HG03175 (cell line): Measurements from ENCODE around the gene SLC51A.
"Not testable (repeated sequence)": the region's sequence is repeated elsewhere in the genome, so short reads cannot be mapped to it uniquely, and the experiment has no call there.

ENCODE experiments used
- ATAC-seq: cut with Tn5 transposase; IDR thresholded peaks from one replicate; pipeline ENCODE4 v1.9.1; 2021; ENCODE audit warnings: mild to moderate bottlenecking, moderate library complexity; ENCODE audit not compliant: unreplicated experiment

SLC51A gene

DNA sequence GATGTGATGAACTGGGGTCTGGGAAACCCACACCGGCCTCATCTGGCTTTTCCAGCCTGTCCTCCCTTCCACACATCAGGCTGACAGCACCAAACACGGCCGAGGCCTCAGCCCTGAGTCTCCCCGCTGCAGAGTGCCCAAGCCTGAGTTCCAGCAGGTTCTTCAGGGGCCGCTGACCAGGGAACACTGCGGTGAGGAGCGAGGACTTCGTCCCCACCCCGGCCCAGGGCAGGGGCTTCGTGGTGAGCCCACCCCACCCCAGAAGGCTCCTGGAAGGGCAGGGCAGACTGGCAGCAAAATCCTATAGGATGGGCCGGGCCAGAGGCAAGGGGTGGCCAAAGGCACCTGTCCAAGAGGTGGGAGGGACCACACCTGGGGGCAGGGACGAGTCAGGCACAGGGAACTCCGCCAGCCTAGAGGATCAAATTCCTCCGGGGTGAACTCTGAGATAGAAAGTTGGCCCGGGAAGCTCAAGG is at the start of gene SLC51A:
Gene SLC51A, plus strand, starts transcription at position 446 of the 476 bp plus-strand sequence. CDS start 179 bp downstream, outside the sequence.
- no peak for ATAC-seq

DNA sequence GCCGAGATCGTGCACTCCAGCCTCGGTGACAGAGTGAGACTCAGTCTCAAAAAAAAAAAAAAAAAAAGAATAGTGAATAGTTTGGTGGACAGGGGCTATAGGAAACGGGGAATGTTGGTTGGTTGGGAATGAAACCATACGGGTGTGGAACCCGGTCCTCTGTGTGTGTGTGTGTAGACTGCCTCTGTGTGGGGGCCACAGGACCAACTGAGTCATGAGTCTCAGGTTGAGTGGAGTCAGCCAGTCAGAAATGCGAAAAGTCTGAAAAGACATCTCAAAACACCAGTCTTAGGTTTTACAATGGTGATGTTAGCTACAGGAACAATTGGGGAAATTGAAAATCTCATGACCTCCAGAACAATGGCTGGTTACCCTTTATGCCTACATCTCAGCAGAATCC is 49.6 kb upstream of the SLC51A start:
- no peak for ATAC-seq

- no peak for ATAC-seq
Observed at GRCh38 chr3:196168808-196169391, 47.4 kb upstream of the SLC51A start.

DNA sequence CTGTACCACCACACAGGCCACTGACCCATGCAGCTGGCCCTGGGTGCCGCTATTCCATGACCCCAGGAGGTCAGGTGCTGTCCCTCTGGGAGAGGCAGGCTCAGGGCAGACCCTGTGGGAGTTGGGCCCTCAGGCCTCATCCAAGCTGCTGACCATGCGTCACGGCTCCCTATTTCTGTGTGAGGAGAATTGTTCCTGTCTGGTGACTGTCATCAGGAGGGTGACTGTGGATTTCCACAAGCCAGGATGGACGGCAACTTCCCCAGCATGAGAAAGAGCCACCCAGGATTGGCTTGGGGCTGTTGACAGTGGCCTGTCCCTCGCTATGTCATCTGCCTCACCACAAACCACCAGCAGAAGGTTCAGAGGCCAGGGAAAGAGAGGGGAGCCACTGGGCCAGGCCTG is 46.5 kb upstream of the SLC51A start:
- no peak for ATAC-seq

DNA sequence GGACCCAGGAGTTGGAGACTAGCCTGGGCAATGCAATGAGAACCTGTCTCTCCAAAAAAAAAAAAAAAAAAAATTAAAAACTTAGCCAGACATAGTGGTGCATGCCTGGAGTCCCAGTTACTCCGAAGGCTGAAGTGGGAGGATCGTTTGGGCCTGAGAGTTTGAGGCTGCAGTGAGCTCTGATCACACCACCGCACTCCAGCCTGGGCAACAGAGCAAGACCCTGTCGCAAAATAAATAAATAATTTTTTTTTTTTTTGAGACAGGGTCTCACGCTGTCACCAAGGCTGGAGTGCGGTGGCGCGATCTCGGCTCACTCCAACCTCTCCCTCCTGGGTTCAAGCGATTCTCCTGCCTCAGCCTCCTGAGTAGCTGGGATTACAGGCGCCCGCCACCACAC is 46.0 kb upstream of the SLC51A start:
- not testable (repeated sequence) for ATAC-seq

DNA sequence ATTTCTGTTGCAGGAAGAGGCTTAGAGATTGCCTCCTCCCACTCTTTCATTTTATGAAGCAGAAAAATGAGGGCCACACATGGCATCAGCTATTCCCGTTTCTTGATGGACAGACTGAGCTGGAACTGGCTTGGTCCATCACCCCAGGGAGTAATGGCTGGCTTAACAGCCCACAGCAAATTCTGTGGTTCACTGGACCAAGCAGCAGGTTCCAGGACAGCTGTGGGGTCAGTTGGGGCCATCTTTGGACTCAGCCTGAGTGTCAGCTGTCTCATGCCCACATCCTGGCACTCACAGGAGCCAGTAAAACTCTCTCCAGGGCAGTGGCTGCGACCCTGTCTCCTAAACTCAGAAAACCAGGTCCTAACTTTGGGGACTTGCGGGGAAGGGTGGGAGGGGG is 41.7 kb upstream of the SLC51A start:
- no peak for ATAC-seq

DNA sequence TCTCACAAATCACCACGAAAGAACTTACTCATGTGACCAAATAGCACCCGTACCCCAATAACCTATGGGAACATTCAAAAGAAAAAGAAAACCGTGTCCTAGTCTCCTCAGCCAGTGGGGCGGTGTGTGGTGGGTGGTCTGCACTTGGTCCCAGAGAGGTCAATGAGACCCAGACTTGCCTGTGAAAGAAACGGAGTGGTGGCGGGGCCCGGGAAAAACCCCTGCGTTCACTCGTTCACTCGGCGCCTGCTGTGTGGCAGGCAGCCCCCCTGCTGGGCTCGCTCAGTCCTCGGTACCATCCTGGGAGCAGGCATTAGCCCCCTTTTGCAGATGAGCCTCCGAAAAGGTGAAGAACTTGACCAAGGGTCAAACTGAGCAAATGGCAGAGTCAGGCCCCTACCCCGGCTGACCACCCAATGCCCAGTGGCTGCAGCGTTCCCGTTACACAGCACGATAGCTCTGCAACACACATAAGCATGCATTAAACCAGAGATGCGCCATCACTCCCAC is 41.2 kb upstream of the SLC51A start:
- no peak for ATAC-seq

DNA sequence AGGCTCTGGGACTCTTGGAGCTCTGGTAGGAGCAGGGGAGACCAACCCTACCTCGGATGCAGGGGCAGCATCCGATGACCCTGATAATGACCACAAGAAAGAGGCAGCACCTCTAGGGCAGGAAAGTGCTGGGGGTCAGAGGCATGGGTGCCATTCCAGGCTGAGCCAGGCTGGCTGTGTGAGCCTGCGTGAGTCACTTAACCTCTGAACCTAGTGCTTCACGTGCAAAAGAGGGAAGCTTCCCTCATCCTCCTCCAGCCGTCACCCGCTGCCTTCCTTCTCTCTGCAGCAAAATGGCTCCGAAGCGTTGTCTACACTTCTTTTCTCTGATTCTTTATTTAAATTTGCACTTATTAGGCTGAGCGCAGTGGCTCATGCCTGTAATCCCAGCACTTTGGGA is 40.6 kb upstream of the SLC51A start:
- no peak for ATAC-seq

DNA sequence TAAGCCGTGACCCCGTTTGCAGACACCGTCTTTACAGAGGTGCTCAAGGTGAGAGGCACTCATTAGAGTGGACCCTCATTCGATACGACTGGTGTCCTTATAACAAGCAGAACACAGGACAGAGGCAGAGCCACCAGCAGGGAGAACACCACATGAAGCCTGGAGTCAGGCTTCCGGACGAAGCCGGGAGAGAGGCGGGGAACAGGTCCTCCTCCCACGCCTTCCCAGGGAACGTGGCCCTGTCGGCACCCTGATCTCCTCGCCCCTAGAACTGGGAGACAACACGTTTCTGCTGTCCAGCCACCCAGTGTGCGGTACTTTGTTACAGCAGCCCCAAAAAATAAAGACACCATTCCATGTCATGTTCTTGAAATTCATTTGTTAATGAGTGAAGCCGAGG is 38.8 kb upstream of the SLC51A start:
- ATAC-seq = no peak

GRCh38 chr3:196177967-196178366 is 38.4 kb upstream of the SLC51A start:
- no peak for ATAC-seq

DNA sequence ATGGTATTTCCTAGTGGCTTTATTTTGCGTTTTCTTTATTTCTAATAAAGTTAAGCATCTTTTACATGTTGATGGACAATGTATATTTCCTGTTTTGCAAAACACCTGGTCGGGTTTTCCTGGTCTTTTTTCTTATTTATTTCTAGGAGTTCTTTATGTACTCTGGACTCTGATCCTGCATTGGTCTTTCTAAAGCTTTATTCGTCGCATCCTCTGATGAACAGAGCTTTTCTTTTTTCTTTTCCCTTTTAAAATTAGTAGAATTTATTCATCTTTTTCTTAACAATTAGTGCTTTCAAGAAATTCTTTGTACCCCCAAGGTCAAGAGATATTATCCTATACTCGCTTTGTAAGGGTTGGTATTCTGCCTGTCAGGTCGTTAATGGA is 37.3 kb upstream of the SLC51A start:
- ATAC-seq = no peak

DNA sequence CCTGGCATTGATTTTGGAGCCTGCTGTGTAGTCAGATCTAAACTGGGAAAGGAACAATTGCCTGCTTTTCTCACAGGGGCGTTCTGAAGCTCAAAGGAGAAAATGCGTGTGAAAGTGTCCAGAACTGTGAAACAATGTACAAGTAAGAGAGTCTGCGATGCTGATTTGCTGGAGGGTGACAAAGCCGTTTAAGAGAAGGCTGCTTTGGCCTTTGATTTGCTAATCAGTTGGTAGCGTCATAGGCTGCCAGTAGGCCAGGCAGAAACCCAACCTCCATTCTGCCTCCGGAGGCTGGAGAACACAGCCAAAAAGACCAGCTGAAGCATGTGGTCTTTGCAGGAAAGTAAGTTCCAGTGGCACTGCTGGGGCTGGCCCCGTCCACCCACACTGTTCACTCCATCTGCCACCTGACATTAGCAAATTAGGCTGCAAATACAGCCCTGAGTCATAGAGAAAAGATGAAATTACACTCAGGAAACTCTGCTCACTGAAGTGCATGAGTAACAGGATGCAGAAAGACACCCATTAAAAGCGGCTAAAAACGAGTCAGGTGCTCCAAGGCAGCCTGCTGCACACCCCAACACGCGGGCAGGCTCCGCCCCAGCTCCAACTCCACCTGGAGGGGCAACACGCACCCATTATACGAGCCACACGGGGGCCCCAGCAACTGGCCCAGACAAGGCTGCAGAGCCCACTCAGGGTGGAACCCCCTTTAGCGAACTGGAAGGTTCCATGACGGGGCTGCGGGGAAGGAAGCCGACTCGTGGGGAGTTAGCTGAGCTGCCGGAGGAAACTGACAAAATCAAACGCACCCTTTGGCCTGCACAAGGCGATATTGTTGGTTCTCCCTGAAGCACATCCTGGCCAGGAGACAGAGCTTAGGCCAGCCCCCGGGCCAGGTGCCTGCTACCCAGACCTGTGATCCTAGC is 36.7 kb upstream of the SLC51A start:
- peak; percentile 70 for ATAC-seq

GRCh38 chr3:196180346-196180745 is 36.0 kb upstream of the SLC51A start:
- ATAC-seq = no peak

DNA sequence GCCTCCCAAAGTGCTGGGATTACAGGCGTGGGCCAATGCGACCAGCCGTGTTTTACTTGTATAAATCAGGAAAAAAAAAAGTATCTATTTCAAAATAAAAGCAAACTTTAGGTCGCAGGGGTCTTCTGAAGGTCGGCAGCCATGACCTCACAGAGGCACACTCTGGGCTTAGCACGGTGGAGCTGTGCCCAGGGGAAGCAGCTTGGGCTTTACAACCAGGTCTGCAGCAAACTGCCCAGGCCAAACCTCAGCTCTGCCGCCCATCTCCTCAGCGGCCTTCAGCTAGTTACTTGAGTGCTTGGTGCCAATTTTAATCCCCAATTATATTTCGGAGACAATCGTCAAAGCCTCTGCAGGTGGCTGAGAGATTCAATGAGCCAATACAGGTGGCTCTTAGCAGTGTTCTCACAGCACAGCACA is 35.2 kb upstream of the SLC51A start:
- ATAC-seq = no peak

GRCh38 chr3:196184169-196184432 is 32.2 kb upstream of the SLC51A start:
- ATAC-seq = not testable (repeated sequence)

GRCh38 chr3:196184881-196185280 is 31.5 kb upstream of the SLC51A start:
- no peak for ATAC-seq

DNA sequence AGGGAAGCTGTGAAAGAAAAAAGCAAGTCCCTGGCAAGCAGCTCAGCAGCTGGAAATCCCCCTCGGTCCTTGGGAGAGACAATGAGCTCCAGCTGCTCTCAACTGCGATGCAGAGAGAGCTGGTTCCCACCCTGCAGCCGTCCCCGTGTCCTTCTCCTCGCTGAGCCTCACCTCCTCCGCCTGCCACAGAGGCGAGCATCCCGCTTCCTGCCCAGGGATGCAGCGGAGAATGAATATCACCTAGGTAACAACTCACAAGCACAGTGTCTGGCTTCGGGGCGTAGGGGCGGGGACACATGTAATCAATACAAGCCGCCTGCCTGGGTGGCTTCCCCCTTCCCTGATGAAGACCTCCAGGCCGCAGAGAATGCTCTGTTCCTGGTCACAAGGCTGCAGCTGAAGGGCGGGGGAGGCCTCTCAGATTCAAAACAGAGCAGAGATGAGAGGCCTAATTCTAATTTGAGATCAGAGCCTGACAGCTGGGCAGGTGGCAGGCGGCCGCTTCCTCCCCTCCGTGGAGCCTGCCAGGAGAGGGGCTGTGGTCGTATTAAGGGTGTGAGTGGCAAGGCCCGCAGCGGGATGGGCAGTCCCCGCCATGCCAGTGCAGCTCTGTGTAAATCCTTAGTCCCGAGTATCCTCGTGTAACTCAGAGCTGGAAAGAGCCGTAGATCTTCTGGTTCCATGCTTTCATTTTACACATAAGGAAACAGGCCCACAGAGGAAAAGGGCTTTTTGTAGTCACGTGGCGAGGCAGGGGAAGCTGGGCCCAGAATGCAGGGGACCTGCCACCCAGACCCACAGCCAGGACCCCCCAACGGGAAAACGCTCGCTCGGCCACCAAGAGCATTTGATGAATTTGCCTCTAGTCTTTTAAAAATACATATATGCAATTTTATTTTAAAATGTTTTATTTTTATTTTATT is 29.4 kb upstream of the SLC51A start:
- peak; percentile 43 for ATAC-seq

- no peak for ATAC-seq
Observed at GRCh38 chr3:196189566-196190347, 26.6 kb upstream of the SLC51A start.

GRCh38 chr3:196192036-196192523 is 24.3 kb upstream of the SLC51A start:
- peak; percentile 35 for ATAC-seq

DNA sequence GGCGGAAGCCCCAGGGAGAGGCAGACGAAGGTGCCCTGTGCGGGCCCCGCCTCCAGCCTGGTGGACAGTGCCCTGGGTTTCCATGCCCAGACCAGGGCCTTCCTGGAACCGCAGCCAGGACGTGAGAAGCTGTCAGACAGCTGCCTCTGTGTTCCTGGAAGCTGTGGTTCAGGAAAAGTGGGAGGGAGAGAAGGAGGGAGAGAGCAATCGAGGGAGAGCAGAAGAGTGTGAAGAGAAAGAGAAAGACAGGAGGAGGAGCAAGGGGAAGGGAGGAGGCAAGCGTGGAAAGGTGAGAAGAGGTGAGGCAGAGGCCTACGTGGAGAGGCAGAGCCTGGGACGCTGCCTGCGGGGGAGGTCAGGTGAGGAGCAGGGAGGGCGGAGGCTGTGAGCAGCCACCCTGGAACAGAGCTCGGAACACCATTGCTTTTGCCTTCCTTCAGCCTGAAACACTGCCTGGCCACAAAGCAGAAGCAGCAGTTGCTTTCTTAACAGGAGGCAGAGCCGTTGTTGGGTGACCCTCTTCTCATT is 23.7 kb upstream of the SLC51A start:
- ATAC-seq = peak; percentile 35
